NB4 (cell line): ENCODE results near the gene SERGEF.

ENCODE experiments used
- CTCF ChIP-seq: IDR thresholded peaks from one replicate; pipeline ENCODE4 v1.5.1; 2012; ENCODE audit warnings: low read depth, low read length
- POLR2A ChIP-seq: IDR thresholded peaks from 2 replicates; pipeline ENCODE4 v1.6.1; 2011; ENCODE audit warnings: mild to moderate bottlenecking; ENCODE audit not compliant: insufficient read length; ENCODE audit errors: extremely low read depth

- TF ChIP-seq CTCF (no peak), POLR2A (no peak)
These were observed 23.5 kb downstream of the SERGEF start for GRCh38 chr11:17989306-17989705.
